ENCODE measurements around the gene GRID2. TPM values are rescaled to one million over a fixed set of nuclear protein-coding genes. Genes with fewer than 3 reads are reported as not detected.

GRID2 gene
- total and polyA plus RNA-seq, 10 of the 15 experiments (the other 5 are each of a cell fraction or from before 2014, with no cell fraction given) = not detected

GRCh38 chr4:93072292-93072691 is 768.5 kb downstream of the GRID2 start:
- H3K4me3 ChIP-seq = no peak overlapping the region
- ChIA-PET SMC1A (ENCODE audit: uncharacterized antibody, unreplicated experiment) (no interaction called here), CTCF (no interaction called here), POLR2A (no interaction called here), RAD21 (ENCODE audit: unreplicated experiment) (no interaction called here)
- DNase-seq (ENCODE audit: low read depth, low spot score) = no peak
- in situ Hi-C loops (cut with MboI) (no loop called here), intact Hi-C loops (cut with micrococcal nuclease; ENCODE audit: unreplicated experiment) (no loop called here)
- no peak overlapping the region for H3K27ac ChIP-seq (ENCODE audit: control insufficient read depth, insufficient read depth)
- FAIRE-seq = no peak
- ATAC-seq = no peak
- no peaks in the 10 kb centered on the region for H3K79me2 ChIP-seq (ENCODE audit: control insufficient read depth, insufficient read depth, low read length)
- H4K20me1 ChIP-seq (ENCODE audit: control insufficient read depth, insufficient read depth) = no peaks in the 10 kb centered on the region
- no peak overlapping the region for H3K9ac ChIP-seq (ENCODE audit: control insufficient read depth, insufficient read depth, low read length)
- BruUV-seq (replicated peaks) = no TSS peak
- no peak overlapping the region for H3K4me2 ChIP-seq (ENCODE audit: control insufficient read depth, insufficient read depth)
- H2AFZ ChIP-seq (ENCODE audit: control insufficient read depth, low read depth, low read length) = no peak overlapping the region
- no peak for TF ChIP-seq BCL11A (IDR thresholded peaks at IDR 0.05; ENCODE audit: low read depth, low read length)
- no peak for TF ChIP-seq RAD21 (IDR thresholded peaks at IDR 0.05; ENCODE audit: insufficient read depth, low read depth, low read length)
- no peak for TF ChIP-seq SREBF2 (IDR thresholded peaks at IDR 0.05; ENCODE audit: low read length)
- no peaks in the 10 kb centered on the region for H3K27me3 ChIP-seq (replicated peaks in 1 of 2; ENCODE audit: control insufficient read depth in 2 of 2, insufficient read depth in 2 of 2, low read length in 1 of 2)
- H3K4me1 ChIP-seq (ENCODE audit: control insufficient read depth, insufficient read depth, low read length) = no peaks in the 10 kb centered on the region
- no peaks in the 10 kb centered on the region for H3K36me3 ChIP-seq (ENCODE audit: control insufficient read depth in 2 of 2, insufficient read depth in 2 of 2, low read length in 1 of 2)
- no peaks in the 10 kb centered on the region for H3K9me3 ChIP-seq (replicated peaks; ENCODE audit: control insufficient read depth, insufficient read depth, low read length)

- RAD21 ChIA-PET (ENCODE audit: unreplicated experiment) = no interaction called here
- no TSS peak for BruUV-seq (replicated peaks)
- WGBS (ENCODE audit: insufficient coverage, insufficient replicate concordance, low lambda C conversion rate, missing lambda C conversion rate) = 0% methylated on average over 2 of the region's 2 CpGs
- no peak for TF ChIP-seq GATAD2B (conservative IDR thresholded peaks at IDR 0.05; ENCODE audit: low read depth)
- TF ChIP-seq EED (IDR thresholded peaks at IDR 0.05; ENCODE audit: low read depth) = no peak
- no peak for TF ChIP-seq ZBTB4 (CRISPR knock-in tag; IDR thresholded peaks at IDR 0.05)
- no peak for TF ChIP-seq IKZF2 (IDR thresholded peaks at IDR 0.05)
- no peak for TF ChIP-seq CTCF (IDR thresholded peaks at IDR 0.05 in 2 of 3, conservative IDR thresholded peaks at IDR 0.05 in 1 of 3; ENCODE audit: control insufficient read depth in 2 of 3, extremely low read depth in 1 of 3, insufficient read depth in 1 of 3, low read depth in 3 of 3, low read length in 3 of 3)
- TF ChIP-seq TCF3 (IDR thresholded peaks at IDR 0.05; ENCODE audit: borderline replicate concordance, insufficient read depth, low read depth, low read length) = no peak
- TF ChIP-seq, protein P1, sequence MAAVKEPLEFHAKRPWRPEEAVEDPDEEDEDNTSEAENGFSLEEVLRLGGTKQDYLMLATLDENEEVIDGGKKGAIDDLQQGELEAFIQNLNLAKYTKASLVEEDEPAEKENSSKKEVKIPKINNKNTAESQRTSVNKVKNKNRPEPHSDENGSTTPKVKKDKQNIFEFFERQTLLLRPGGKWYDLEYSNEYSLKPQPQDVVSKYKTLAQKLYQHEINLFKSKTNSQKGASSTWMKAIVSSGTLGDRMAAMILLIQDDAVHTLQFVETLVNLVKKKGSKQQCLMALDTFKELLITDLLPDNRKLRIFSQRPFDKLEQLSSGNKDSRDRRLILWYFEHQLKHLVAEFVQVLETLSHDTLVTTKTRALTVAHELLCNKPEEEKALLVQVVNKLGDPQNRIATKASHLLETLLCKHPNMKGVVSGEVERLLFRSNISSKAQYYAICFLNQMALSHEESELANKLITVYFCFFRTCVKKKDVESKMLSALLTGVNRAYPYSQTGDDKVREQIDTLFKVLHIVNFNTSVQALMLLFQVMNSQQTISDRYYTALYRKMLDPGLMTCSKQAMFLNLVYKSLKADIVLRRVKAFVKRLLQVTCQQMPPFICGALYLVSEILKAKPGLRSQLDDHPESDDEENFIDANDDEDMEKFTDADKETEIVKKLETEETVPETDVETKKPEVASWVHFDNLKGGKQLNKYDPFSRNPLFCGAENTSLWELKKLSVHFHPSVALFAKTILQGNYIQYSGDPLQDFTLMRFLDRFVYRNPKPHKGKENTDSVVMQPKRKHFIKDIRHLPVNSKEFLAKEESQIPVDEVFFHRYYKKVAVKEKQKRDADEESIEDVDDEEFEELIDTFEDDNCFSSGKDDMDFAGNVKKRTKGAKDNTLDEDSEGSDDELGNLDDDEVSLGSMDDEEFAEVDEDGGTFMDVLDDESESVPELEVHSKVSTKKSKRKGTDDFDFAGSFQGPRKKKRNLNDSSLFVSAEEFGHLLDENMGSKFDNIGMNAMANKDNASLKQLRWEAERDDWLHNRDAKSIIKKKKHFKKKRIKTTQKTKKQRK (IDR thresholded peaks at IDR 0.05; ENCODE audit: low read depth, low read length) = no peak
Observed at GRCh38 chr4:93080316-93080715, 776.5 kb downstream of the GRID2 start.

More at GRCh38 chr4:93080316-93080715, 776.5 kb downstream of the GRID2 start:
- H4K20me1 ChIP-seq (ENCODE audit: control insufficient read depth, insufficient read depth) = no peaks in the 10 kb centered on the region
- H2AFZ ChIP-seq (ENCODE audit: control insufficient read depth, low read depth, low read length) = no peak overlapping the region
- SMC1A ChIA-PET (ENCODE audit: uncharacterized antibody, unreplicated experiment) = interaction anchor here (0.6 kb wide), 1 partner anchor 1279 kb away, joined by 3 read pairs; no protein-coding TSS in a partner anchor
- H3K27ac ChIP-seq (ENCODE audit: control insufficient read depth, insufficient read depth) = no peak overlapping the region
- DNase-seq (ENCODE audit: low read depth, low spot score) (no peak), ATAC-seq (no peak), FAIRE-seq (no peak)
- POLR2A ChIA-PET = no interaction called here
- intact Hi-C loops (cut with micrococcal nuclease; ENCODE audit: unreplicated experiment) = no loop called here
- CTCF ChIA-PET = no interaction called here
- H3K79me2 ChIP-seq (ENCODE audit: control insufficient read depth, insufficient read depth, low read length) = no peaks in the 10 kb centered on the region
- no peaks in the 10 kb centered on the region for H3K4me1 ChIP-seq (ENCODE audit: control insufficient read depth, insufficient read depth, low read length)
- H3K9me3 ChIP-seq (replicated peaks; ENCODE audit: control insufficient read depth, insufficient read depth, low read length) = no peaks in the 10 kb centered on the region
- H3K4me2 ChIP-seq (ENCODE audit: control insufficient read depth, insufficient read depth) = no peak overlapping the region
- in situ Hi-C loops (cut with MboI) = no loop called here
- H3K9ac ChIP-seq (ENCODE audit: control insufficient read depth, insufficient read depth, low read length) = no peak overlapping the region
- H3K36me3 ChIP-seq (ENCODE audit: control insufficient read depth in 2 of 2, insufficient read depth in 2 of 2, low read length in 1 of 2) = no peaks in the 10 kb centered on the region
- H3K4me3 ChIP-seq = no peak overlapping the region
- H3K27me3 ChIP-seq (replicated peaks in 1 of 2; ENCODE audit: control insufficient read depth in 2 of 2, insufficient read depth in 2 of 2, low read length in 1 of 2) = no peaks in the 10 kb centered on the region

Measured in GM12878 (cell line).